ENCODE data around the gene CDH6. TPM values are rescaled to one million over a fixed set of nuclear protein-coding genes. Genes with fewer than 3 reads are reported as not detected.

Gene CDH6
- total and polyA plus RNA-seq, 2 of the 4 experiments (the other 2 are of a cell fraction) = 72.2 to 232 TPM

GRCh38 chr5:31182136-31182535 lies 11.3 kb upstream of the CDH6 start:
- intact Hi-C loops (cut with micrococcal nuclease) = no loop called here
- Histone ChIP-seq H2AFZ (replicated peaks; ENCODE audit: low read length, poor library complexity) (no peak overlapping the region), H3K27me3 (ENCODE audit: control insufficient read depth, insufficient read depth, low read length) (no peaks in the 10 kb centered on the region), H3K18ac (ENCODE audit: low read depth, low read length) (no peak overlapping the region), H3K4me2 (ENCODE audit: low read depth, low read length) (no peak overlapping the region), H3K4me3 (ENCODE audit: insufficient read depth, low read depth, low read length) (no peak overlapping the region), H3K23ac (ENCODE audit: low read depth, low read length) (no peak overlapping the region), H2AK9ac (replicated peaks; ENCODE audit: low read depth, low read length, poor library complexity) (no peak overlapping the region), H2BK5ac (ENCODE audit: low read depth, low read length, poor library complexity, severe bottlenecking) (no peak overlapping the region), H4K91ac (ENCODE audit: insufficient read depth, low read depth, low read length) (no peak overlapping the region), H3K36me3 (ENCODE audit: control insufficient read depth, insufficient read depth, low read length) (no peaks in the 10 kb centered on the region), H4K20me1 (ENCODE audit: insufficient read depth, low read length) (no peaks in the 10 kb centered on the region), H4K8ac (ENCODE audit: low read depth in 2 of 2, low read length in 2 of 2) (no peak overlapping the region), H3K4ac (ENCODE audit: low read depth, low read length) (no peak overlapping the region), H2BK15ac (ENCODE audit: low read depth, low read length) (no peak overlapping the region), H2BK20ac (ENCODE audit: low read depth, low read length) (no peak overlapping the region), H4K5ac (ENCODE audit: low read depth, low read length) (no peak overlapping the region), H3K4me1 (ENCODE audit: control insufficient read depth, insufficient read depth, low read length) (no peaks in the 10 kb centered on the region), H3K56ac (ENCODE audit: extremely low read depth, insufficient read depth, low read length) (no peak overlapping the region), H3K9me1 (ENCODE audit: insufficient read depth, low read length) (no peaks in the 10 kb centered on the region), H3K9ac (ENCODE audit: low read depth, low read length) (no peak overlapping the region), H2BK120ac (ENCODE audit: low read depth, low read length) (no peak overlapping the region), H3K27ac (ENCODE audit: insufficient read depth, low read length) (no peak overlapping the region), H2AK5ac (ENCODE audit: low read depth, low read length) (no peak overlapping the region), H3K79me1 (ENCODE audit: low read depth in 1 of 2, low read length in 2 of 2) (no peaks in the 10 kb centered on the region), H3K14ac (replicated peaks; ENCODE audit: low read depth, low read length) (no peak overlapping the region), H3K9me3 (ENCODE audit: control insufficient read depth, insufficient read depth, low read length) (no peaks in the 10 kb centered on the region)
- no TSS peak for BruUV-seq (replicated peaks)
- dilution Hi-C loops (cut with HindIII; ENCODE audit: low sequenced_read_pairs, unreplicated experiment) = no loop called here
- ChIA-PET CTCF (no interaction called here), POLR2A (ENCODE audit: unreplicated experiment) (no interaction called here)
- WGBS, 2 experiments (ENCODE audit: extremely low coverage in 2 of 2, insufficient read length in 1 of 2) = no CpG with 5 or more reads among the region's 6 CpGs
- ATAC-seq (ENCODE audit: low read depth) = no peak
- in situ Hi-C loops (cut with MboI; ENCODE audit: low sequenced_read_pairs) = no loop called here
- TF ChIP-seq USF2 (IDR thresholded peaks at IDR 0.05; ENCODE audit: low read depth, low read length) = no peak
- DNase-seq = no peak

All from IMR-90 (cell line).